VCaP (cell line): ENCODE results near the gene TTC24.

Experiments
- H3K27ac ChIP-seq: fragments of 450-650 bp; 2 replicates; pipeline ENCODE4 v1.5.1; 2017
- CTCF ChIP-seq: fragments of 450-650 bp; conservative IDR thresholded peaks from 2 replicates; pipeline ENCODE4 v1.5.1; 2017; ENCODE audit warnings: mild to moderate bottlenecking, moderate library complexity

The TTC24 gene

GRCh38 chr1:156566436-156566835 lies 13.1 kb upstream of the TTC24 start:
- H3K27ac ChIP-seq, result no peak overlapping the region
- TF ChIP-seq CTCF, result no peak

DNA sequence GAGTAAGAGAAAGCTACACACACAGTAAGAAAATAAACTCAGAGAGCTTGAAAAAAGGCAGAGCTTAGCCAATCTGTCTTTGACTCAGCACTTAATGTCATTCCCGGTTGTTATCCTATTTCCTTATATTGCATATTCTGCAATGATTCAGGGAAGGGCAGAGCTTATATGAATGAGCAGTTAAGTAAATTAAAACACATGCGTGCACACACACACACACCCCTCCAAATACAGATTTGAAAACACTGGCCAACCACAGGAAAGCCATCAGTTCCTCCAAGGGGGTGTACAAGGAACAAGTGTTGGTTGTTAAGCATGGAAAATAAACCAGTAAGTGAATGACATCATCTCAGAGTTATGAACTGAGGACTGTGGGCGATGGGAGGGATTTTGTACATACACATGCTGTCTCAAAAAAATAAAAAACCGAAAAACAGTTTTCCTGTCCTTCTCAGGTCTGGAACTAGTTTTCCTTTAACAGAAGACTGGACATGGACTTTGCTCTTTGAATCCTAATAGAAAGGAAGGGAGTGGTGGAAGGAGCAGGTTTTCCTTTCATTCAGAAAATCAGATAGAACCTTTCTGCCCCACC lies 8.2 kb upstream of the TTC24 start:
- no peak for TF ChIP-seq CTCF
- H3K27ac ChIP-seq, result no peak overlapping the region

DNA sequence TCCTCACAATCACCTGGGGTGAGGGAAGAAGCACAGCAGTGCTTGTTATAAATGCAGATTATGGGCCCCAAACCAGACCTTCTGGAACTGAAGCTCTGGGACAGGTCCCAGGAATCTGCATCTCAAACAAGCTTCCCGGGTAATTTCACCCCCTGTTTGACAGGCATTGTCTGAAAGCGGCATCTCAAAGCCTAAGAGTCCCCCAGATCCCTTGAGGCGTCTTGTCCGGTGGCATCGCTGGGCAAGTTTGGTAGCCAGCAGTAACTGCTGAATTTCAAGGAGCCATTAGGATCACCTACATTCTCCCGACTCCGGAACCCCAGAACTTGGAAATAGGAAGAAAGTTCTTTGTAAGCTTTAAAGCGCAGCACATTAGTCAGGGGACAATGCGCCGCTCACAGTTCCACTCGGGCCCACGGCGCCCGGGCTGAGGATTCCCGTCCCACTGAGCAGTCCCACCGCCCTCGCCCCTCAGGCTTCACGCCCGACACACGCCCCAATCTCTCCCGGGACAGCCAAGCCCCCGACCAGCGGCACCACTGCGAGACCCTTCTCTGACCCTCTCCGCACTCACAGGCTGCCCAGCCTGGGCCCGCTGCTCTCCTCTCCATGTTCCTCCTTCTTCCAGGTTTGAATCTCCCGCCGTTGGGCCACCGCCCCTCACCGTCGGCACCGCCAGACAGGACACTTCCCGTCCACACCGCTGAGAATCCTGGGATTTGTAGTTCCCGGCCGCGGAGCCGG lies 7.4 kb upstream of the TTC24 start, which contains the start of gene IQGAP3:
IQGAP3 (minus strand) TSS at position 647 of the 744 bp plus-strand sequence; CDS start at position 611, 36 bp downstream.
- H3K27ac ChIP-seq, result peak within 1 kb of the TSS; percentile 20; the same call in 1 of the 2 replicates

GRCh38 chr1:156572663-156573018 lies 6.9 kb upstream of the TTC24 start:
- no peak for TF ChIP-seq CTCF
- peak overlapping the region; percentile 20; the same call in 1 of the 2 replicates for H3K27ac ChIP-seq

More for the DNA sequence above, 7.4 kb upstream of the TTC24 start, which contains the start of gene IQGAP3:
- no peak for TF ChIP-seq CTCF

DNA sequence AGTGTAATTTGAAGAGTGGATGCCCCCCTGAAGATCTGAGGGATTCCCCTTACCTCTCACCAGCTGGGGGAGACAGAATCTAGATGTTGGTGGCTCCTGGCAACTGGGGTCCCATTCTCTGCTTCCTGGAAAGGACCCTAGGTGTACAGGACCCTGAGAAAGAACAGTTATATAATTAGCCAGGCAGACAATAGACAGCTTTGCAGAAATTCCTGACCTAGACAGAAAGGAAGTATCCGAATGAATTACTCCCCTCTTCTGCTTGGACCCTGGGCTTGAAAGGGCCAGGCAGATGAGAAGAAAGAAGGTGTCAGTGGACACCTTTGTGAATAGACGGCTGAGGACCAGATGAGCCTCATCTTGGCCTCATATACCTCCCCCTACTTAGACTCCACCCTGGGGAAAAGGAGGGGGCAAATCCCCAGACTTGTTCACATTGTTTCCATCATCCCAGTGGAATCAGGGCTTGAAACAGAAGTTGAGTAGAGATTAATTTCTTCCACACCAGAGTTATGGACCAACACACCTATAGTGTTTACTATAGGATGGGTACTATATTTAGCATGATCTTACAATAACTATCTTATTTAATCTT lies 5.4 kb upstream of the TTC24 start:
- no peak overlapping the region for H3K27ac ChIP-seq
- no peak for TF ChIP-seq CTCF

DNA sequence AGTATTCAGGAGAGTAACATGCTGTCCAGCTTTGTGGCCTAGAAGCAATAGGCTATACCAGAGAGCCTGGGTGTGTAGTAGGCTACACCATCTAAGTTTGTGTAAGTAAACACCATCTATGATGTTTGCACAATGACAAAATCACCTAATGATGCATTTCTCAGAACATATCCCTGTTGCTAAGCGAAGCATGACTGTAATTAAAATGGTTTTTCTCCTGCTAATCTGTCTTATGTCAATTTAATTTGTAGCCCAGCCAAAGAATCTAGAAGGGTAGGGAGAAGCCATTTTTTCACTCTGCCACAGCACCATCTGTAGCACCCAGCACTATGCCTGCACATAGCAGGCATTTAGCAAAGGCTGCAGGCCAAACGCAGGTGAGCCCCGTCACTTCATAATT lies 2.0 kb upstream of the TTC24 start:
- H3K27ac ChIP-seq, result peak overlapping the region; percentile 48
- no peak for TF ChIP-seq CTCF

- peak overlapping the region; percentile 48 for H3K27ac ChIP-seq
- no peak for TF ChIP-seq CTCF
Observed at GRCh38 chr1:156578055-156578454, 1.5 kb upstream of the TTC24 start.
